ENCODE data around the gene MCTP1. TPM values are rescaled to one million over a fixed set of nuclear protein-coding genes. Genes with fewer than 3 reads are reported as not detected.

Gene MCTP1
- total RNA-seq, 1 donor from 2014 or later: 1.7 TPM

- Mint-ChIP-seq H3K4me1 (peaks cover 19% of the 10 kb centered on the region), H3K4me3 (no peak overlapping the region), H3K27me3 (ENCODE audit: low read depth) (no peaks in the 10 kb centered on the region), H3K27ac (ENCODE audit: unreplicated experiment) (no peak overlapping the region), H3K36me3 (ENCODE audit: low read depth) (peaks cover 17% of the 10 kb centered on the region), H3K9me3 (peaks cover 15% of the 10 kb centered on the region)
- TF ChIP-seq, protein P1, sequence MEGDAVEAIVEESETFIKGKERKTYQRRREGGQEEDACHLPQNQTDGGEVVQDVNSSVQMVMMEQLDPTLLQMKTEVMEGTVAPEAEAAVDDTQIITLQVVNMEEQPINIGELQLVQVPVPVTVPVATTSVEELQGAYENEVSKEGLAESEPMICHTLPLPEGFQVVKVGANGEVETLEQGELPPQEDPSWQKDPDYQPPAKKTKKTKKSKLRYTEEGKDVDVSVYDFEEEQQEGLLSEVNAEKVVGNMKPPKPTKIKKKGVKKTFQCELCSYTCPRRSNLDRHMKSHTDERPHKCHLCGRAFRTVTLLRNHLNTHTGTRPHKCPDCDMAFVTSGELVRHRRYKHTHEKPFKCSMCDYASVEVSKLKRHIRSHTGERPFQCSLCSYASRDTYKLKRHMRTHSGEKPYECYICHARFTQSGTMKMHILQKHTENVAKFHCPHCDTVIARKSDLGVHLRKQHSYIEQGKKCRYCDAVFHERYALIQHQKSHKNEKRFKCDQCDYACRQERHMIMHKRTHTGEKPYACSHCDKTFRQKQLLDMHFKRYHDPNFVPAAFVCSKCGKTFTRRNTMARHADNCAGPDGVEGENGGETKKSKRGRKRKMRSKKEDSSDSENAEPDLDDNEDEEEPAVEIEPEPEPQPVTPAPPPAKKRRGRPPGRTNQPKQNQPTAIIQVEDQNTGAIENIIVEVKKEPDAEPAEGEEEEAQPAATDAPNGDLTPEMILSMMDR (conservative IDR thresholded peaks at IDR 0.05): no peak
- no peak for DNase-seq (ENCODE audit: low read depth, low spot score)
These were observed 112.2 kb downstream of the MCTP1 start for GRCh38 chr5:95172659-95173058.

- Mint-ChIP-seq H3K27me3 (ENCODE audit: low read depth) (no peaks in the 10 kb centered on the region), H3K4me3 (no peak overlapping the region), H3K4me1 (peaks cover 5% of the 10 kb centered on the region), H3K36me3 (ENCODE audit: low read depth) (peaks cover 5% of the 10 kb centered on the region), H3K27ac (ENCODE audit: unreplicated experiment) (no peak overlapping the region), H3K9me3 (peaks cover 5% of the 10 kb centered on the region)
- DNase-seq (ENCODE audit: low read depth, low spot score): no peak
- TF ChIP-seq, protein P1 (conservative IDR thresholded peaks at IDR 0.05): no peak
These were observed 120.0 kb downstream of the MCTP1 start for GRCh38 chr5:95164861-95165260.

DNA sequence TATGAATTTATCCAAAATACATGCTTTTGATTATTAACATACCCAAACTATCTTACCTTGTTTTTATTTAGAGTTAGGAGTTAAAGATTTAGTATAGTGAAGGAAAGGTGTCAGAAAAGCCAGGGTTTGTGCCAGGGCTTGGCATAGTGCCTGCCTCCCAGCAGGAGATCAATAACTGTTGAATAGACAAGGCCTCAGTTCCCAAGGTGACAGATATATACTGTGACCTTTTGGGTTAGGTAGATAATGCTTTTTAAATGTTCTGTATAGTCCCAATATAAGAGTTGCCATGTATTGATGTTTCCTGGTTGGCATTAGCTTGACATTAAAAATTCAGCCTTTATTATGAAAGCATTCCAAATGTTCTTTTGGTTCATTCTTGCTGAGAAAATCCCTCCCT, 121.8 kb downstream of the MCTP1 start:
- TF ChIP-seq, protein P1 (conservative IDR thresholded peaks at IDR 0.05): no peak
- no peaks in the 10 kb centered on the region for H3K27me3 Mint-ChIP-seq (ENCODE audit: low read depth)
- H3K27ac Mint-ChIP-seq (ENCODE audit: unreplicated experiment): no peak overlapping the region
- no peaks in the 10 kb centered on the region for H3K36me3 Mint-ChIP-seq (ENCODE audit: low read depth)
- no peak for DNase-seq (ENCODE audit: low read depth, low spot score)
- H3K4me1 Mint-ChIP-seq: peaks cover 5% of the 10 kb centered on the region
- no peaks in the 10 kb centered on the region for H3K9me3 Mint-ChIP-seq
- H3K4me3 Mint-ChIP-seq: no peak overlapping the region

DNA sequence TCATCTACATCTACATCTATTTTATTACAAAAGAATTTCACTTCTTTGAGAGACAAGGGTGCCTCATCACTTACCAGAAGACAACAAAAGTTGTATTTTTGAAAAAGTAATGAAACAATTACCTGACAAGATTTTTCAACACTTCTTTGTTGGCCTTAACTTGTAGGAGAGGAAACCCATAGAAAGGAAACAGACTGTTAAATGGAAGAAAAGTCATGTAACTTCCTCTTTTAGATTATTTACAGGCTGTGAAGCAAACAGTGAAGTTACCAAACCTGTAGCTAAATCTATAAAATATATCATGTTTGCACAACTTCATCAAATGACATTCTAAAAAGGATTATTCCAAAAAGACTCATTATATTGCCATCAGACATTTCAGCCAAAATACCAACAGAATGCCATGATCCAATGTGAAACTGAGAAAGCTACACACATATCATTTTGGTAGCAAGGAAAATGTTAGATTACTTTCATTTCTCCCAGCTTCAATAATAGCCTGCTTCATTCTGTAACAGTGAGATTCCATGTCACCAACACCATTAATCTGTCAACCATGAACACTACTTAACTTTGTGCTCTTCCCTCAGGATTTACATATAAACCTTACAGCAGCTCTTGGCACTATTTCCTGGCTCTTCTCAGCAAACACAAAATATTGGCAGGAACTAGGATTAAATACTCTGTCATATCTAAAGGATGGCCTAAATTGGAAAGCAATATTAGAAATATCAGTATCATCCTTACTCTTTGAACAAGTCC, 122.5 kb downstream of the MCTP1 start:
- H3K36me3 Mint-ChIP-seq (ENCODE audit: low read depth): no peaks in the 10 kb centered on the region
- no peaks in the 10 kb centered on the region for H3K9me3 Mint-ChIP-seq
- TF ChIP-seq, protein P1 (conservative IDR thresholded peaks at IDR 0.05): no peak
- no peaks in the 10 kb centered on the region for H3K27me3 Mint-ChIP-seq (ENCODE audit: low read depth)
- no peak for DNase-seq (ENCODE audit: low read depth, low spot score)
- H3K4me3 Mint-ChIP-seq: no peak overlapping the region
- H3K27ac Mint-ChIP-seq (ENCODE audit: unreplicated experiment): no peak overlapping the region
- peaks cover 5% of the 10 kb centered on the region for H3K4me1 Mint-ChIP-seq

- H3K4me1 Mint-ChIP-seq: peaks cover 5% of the 10 kb centered on the region
- DNase-seq (ENCODE audit: low read depth, low spot score): no peak
- H3K27me3 Mint-ChIP-seq (ENCODE audit: low read depth): no peaks in the 10 kb centered on the region
- no peak overlapping the region for H3K27ac Mint-ChIP-seq (ENCODE audit: unreplicated experiment)
- no peak overlapping the region for H3K4me3 Mint-ChIP-seq
- no peaks in the 10 kb centered on the region for H3K9me3 Mint-ChIP-seq
- TF ChIP-seq, protein P1 (conservative IDR thresholded peaks at IDR 0.05): no peak
- H3K36me3 Mint-ChIP-seq (ENCODE audit: low read depth): no peaks in the 10 kb centered on the region
These were observed 125.3 kb downstream of the MCTP1 start for GRCh38 chr5:95159603-95160002.

Data from neural crest cell (in vitro differentiated cells).